Mesendoderm (in vitro differentiated cells): ENCODE measurements around the gene TAC4.

Experiments
- DNase-seq: peaks from one replicate; pipeline ENCODE4 v3.0.0; 2013
- H2AK5ac ChIP-seq: 2 replicates; pipeline ENCODE4 v1.6.1; 2013; ENCODE audit warnings: low read length, inconsistent platforms
- H2BK120ac ChIP-seq: 2 replicates; pipeline ENCODE4 v1.6.1; 2013; ENCODE audit warnings: low read depth, mild to moderate bottlenecking, low read length, moderate library complexity, mixed read lengths
- H2BK15ac ChIP-seq: replicated peaks from 2 replicates; pipeline ENCODE4 v1.6.1; 2013; ENCODE audit warnings: low read depth, mild to moderate bottlenecking, moderate library complexity
- H2BK5ac ChIP-seq: 2 replicates; pipeline ENCODE4 v1.6.1; 2013; ENCODE audit warnings: low read length, inconsistent platforms
- H3K18ac ChIP-seq: 2 replicates; pipeline ENCODE4 v1.6.1; 2013; ENCODE audit warnings: mild to moderate bottlenecking, low read length, mixed read lengths
- H3K23ac ChIP-seq: one replicate; pipeline ENCODE4 v1.6.1; 2013; ENCODE audit warnings: low read length
- H3K27ac ChIP-seq: 2 replicates; pipeline ENCODE4 v1.5.1; 2013; ENCODE audit warnings: low read depth, mild to moderate bottlenecking, inconsistent platforms, low read length, moderate library complexity
- H3K27me3 ChIP-seq: 2 replicates; pipeline ENCODE4 v1.6.1; 2013; ENCODE audit warnings: low read length, control low read depth, mild to moderate bottlenecking, inconsistent platforms; ENCODE audit not compliant: insufficient read depth, poor library complexity
- H3K36me3 ChIP-seq: 2 replicates; pipeline ENCODE4 v1.6.1; 2013; ENCODE audit warnings: low read length, inconsistent platforms; ENCODE audit not compliant: control insufficient read depth, insufficient read depth
- H3K4ac ChIP-seq: one replicate; pipeline ENCODE4 v1.6.1; 2013; ENCODE audit warnings: low read depth, mild to moderate bottlenecking, low read length, moderate library complexity
- H3K4me1 ChIP-seq: 2 replicates; pipeline ENCODE4 v1.6.1; 2013; ENCODE audit warnings: low read depth, low read length, inconsistent platforms; ENCODE audit not compliant: control insufficient read depth
- H3K4me2 ChIP-seq: 2 replicates; pipeline ENCODE4 v1.6.1; 2013; ENCODE audit warnings: low read length
- H3K4me3 ChIP-seq: 2 replicates; pipeline ENCODE4 v1.5.1; 2013; ENCODE audit warnings: mild to moderate bottlenecking, low read length
- H3K56ac ChIP-seq: one replicate; pipeline ENCODE4 v1.6.1; 2013; ENCODE audit warnings: low read length
- H3K79me1 ChIP-seq: 2 replicates; pipeline ENCODE4 v1.6.1; 2013; ENCODE audit warnings: low read length, inconsistent platforms
- H3K79me2 ChIP-seq: 2 replicates; pipeline ENCODE4 v1.6.1; 2013; ENCODE audit warnings: mild to moderate bottlenecking, low read length; ENCODE audit not compliant: control insufficient read depth, insufficient read depth
- H3K9ac ChIP-seq: 2 replicates; pipeline ENCODE4 v1.6.1; 2013; ENCODE audit warnings: low read length, inconsistent platforms
- H4K5ac ChIP-seq: one replicate; pipeline ENCODE4 v1.6.1; 2013; ENCODE audit warnings: low read length
- H4K8ac ChIP-seq: one replicate; pipeline ENCODE4 v1.6.1; 2013; ENCODE audit warnings: low read depth, mild to moderate bottlenecking, control low read depth, low read length, moderate library complexity
- WGBS: extraction: QIAGEN DNeasy Blood & Tissue Kit; methylation state at CpG from one replicate; pipeline ENCODE4 v1.1.7; 2013; ENCODE audit warnings: low lambda C conversion rate, missing lambda C conversion rate; ENCODE audit not compliant: insufficient coverage; ENCODE audit errors: extremely low coverage; 5-methylcytosine and 5-hydroxymethylcytosine counted together

The TAC4 gene

DNA sequence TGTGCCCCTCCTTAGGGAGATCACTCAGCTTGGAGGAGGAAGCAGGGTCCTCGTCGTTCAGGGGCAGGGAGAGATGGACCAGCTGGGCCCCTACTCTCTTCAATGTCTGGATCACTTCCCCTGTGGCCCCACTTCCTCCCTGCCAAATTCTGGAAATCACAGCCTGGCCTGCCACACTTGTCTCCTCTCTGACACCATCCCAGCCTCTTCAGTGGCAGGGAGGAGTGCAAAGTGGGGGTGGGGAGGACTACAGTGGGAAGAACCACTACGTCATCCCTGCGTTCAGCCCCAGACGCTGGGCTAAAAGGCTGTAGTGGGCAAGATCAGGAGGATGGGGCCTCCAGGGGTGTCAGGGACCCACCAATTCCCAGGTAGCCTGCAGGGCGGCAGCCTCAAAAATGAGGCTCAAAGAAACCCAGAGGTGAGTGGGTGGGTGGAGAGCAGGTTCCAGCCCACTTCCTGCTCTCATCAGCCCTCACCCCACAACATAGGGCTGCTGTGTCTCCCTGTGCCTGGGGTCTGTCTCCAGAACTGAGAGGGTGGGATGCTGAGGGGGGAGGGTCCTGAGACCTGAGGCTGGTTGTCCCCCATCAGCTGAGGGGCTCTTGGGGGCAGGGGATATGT, 25.0 kb upstream of the TAC4 start:
- Histone ChIP-seq H3K79me2 (no peaks in the 10 kb centered on the region), H4K8ac (no peak overlapping the region), H3K36me3 (no peaks in the 10 kb centered on the region), H3K4me3 (no peak overlapping the region), H2BK120ac (no peak overlapping the region), H3K27ac (no peak overlapping the region), H3K56ac (no peak overlapping the region), H3K27me3 (no peaks in the 10 kb centered on the region), H2AK5ac (no peak overlapping the region), H2BK5ac (no peak overlapping the region), H4K5ac (no peak overlapping the region), H3K9ac (no peak overlapping the region), H3K23ac (no peak overlapping the region), H2BK15ac (no peak overlapping the region), H3K79me1 (no peaks in the 10 kb centered on the region), H3K4me1 (peaks cover 4% of the 10 kb centered on the region), H3K4ac (no peak overlapping the region), H3K18ac (no peak overlapping the region), H3K4me2 (no peak overlapping the region)
- no CpG with 5 or more reads among the region's 6 CpGs for WGBS
- no peak for DNase-seq

DNA sequence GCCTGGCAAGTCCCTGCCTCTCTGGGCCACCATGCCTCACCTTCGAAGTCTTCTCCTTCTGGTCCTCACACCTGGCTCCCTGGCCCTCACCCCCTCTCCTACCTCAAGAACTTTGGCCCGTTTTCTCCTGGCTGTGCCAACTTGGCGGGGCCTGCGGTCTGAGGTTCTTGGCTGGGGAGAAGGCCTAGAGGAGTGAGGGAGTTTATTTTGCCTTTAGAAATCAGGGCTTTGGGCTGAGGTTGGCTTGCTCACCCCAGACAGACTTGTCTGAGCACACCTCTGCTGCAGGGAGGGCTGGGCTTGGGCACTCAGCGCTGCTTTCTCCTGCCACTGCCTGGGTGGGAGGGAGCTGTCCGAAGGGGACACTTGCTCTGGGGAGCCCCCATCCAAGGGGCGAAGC, 23.3 kb upstream of the TAC4 start:
- DNase-seq: no peak
- WGBS: no CpG with 5 or more reads among the region's 7 CpGs
- Histone ChIP-seq H3K23ac (no peak overlapping the region), H2BK120ac (no peak overlapping the region), H3K27me3 (no peaks in the 10 kb centered on the region), H3K18ac (no peak overlapping the region), H3K4ac (no peak overlapping the region), H2AK5ac (no peak overlapping the region), H2BK15ac (no peak overlapping the region), H3K4me1 (peaks cover 6% of the 10 kb centered on the region), H3K79me1 (no peaks in the 10 kb centered on the region), H3K79me2 (no peaks in the 10 kb centered on the region), H4K8ac (no peak overlapping the region), H3K27ac (no peak overlapping the region), H3K9ac (no peak overlapping the region), H3K4me2 (no peak overlapping the region), H4K5ac (no peak overlapping the region), H2BK5ac (no peak overlapping the region), H3K56ac (no peak overlapping the region), H3K36me3 (no peaks in the 10 kb centered on the region), H3K4me3 (no peak overlapping the region)

GRCh38 chr17:49870298-49870697, 22.4 kb upstream of the TAC4 start:
- Histone ChIP-seq H2BK5ac (no peak overlapping the region), H2AK5ac (no peak overlapping the region), H4K5ac (no peak overlapping the region), H3K36me3 (no peaks in the 10 kb centered on the region), H3K9ac (no peak overlapping the region), H3K4me2 (no peak overlapping the region), H3K18ac (no peak overlapping the region), H2BK120ac (no peak overlapping the region), H3K4me3 (no peak overlapping the region), H3K79me2 (no peaks in the 10 kb centered on the region), H3K23ac (no peak overlapping the region), H3K79me1 (no peaks in the 10 kb centered on the region), H3K27me3 (no peaks in the 10 kb centered on the region), H3K56ac (no peak overlapping the region), H3K4me1 (peaks cover 7% of the 10 kb centered on the region), H3K27ac (no peak overlapping the region), H3K4ac (no peak overlapping the region), H2BK15ac (no peak overlapping the region), H4K8ac (no peak overlapping the region)
- no peak for DNase-seq
- no CpG with 5 or more reads among the region's 11 CpGs for WGBS

GRCh38 chr17:49869038-49869374, 21.1 kb upstream of the TAC4 start:
- WGBS: no CpG with 5 or more reads among the region's 1 CpG

DNA sequence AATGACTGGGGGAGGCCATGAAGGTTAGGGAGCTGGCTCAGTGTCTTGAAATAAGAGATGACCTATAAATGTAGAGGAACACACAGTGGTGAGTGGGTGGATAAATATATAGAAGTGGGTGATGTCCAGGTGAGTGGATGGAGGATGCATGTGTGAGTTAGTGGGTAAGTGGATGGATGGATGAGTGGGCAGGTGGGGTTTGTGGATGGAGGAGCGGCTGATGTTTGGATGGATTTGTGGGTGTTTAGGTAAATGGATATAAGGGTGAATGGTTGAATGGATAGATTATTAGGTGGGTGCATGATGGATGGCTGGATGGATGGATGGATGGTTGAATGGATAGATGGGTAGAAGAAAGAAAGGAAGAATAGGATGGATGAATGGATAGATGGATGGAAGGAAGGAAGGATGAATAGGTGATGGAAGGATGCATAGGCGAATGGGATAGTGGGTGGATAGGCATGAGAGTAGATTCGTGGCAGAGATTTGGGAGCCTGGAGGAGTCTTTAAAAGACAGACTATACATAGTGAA, 19.1 kb upstream of the TAC4 start:
- Histone ChIP-seq H3K27me3 (no peaks in the 10 kb centered on the region), H3K4me2 (no peak overlapping the region), H3K4me1 (peaks cover 9% of the 10 kb centered on the region), H3K79me2 (no peaks in the 10 kb centered on the region), H4K8ac (no peak overlapping the region), H3K4ac (no peak overlapping the region), H3K56ac (no peak overlapping the region), H3K4me3 (no peak overlapping the region), H2BK15ac (no peak overlapping the region), H3K36me3 (no peaks in the 10 kb centered on the region), H2BK120ac (no peak overlapping the region), H3K23ac (no peak overlapping the region), H3K27ac (no peak overlapping the region), H2AK5ac (peak overlapping the region; percentile 86), H3K9ac (no peak overlapping the region), H2BK5ac (no peak overlapping the region), H3K18ac (no peak overlapping the region), H3K79me1 (no peaks in the 10 kb centered on the region), H4K5ac (no peak overlapping the region)
- WGBS: 100% methylated on average over 2 of the region's 3 CpGs
- no peak for DNase-seq

More at GRCh38 chr17:49869038-49869374, 21.1 kb upstream of the TAC4 start:
- no peaks in the 10 kb centered on the region for H3K79me2 ChIP-seq
- no peak overlapping the region for H3K9ac ChIP-seq
- no peaks in the 10 kb centered on the region for H3K36me3 ChIP-seq
- H3K23ac ChIP-seq: no peak overlapping the region
- no peaks in the 10 kb centered on the region for H3K79me1 ChIP-seq
- H2AK5ac ChIP-seq: no peak overlapping the region
- H4K8ac ChIP-seq: no peak overlapping the region
- no peak overlapping the region for H4K5ac ChIP-seq
- H3K4me2 ChIP-seq: no peak overlapping the region
- H2BK15ac ChIP-seq: no peak overlapping the region
- H3K27ac ChIP-seq: no peak overlapping the region
- no peak overlapping the region for H3K4me3 ChIP-seq
- H3K27me3 ChIP-seq: no peaks in the 10 kb centered on the region
- H3K18ac ChIP-seq: no peak overlapping the region
- no peak overlapping the region for H3K4ac ChIP-seq
- no peak for DNase-seq
- no peak overlapping the region for H2BK5ac ChIP-seq
- peaks cover 9% of the 10 kb centered on the region for H3K4me1 ChIP-seq
- no peak overlapping the region for H3K56ac ChIP-seq
- H2BK120ac ChIP-seq: no peak overlapping the region

DNA sequence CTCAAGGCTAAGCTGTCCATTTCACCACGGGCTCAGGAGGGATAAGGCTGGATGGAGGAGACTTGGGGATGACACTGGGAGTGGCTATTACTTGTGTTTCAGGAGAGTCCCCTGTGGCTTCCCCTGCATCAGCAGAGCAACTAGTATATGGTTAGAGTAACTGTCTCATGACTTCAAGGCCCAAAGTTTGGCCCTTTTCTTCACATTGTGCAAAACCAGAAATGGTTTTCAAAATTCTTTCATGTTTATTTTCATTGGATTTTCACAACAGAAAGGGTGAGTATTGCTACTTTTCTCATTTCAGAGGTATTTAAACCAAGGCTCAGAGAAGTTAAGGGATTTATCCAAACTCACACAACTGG, 18.1 kb upstream of the TAC4 start:
- Histone ChIP-seq H2BK5ac (no peak overlapping the region), H3K4ac (no peak overlapping the region), H2AK5ac (no peak overlapping the region), H3K36me3 (no peaks in the 10 kb centered on the region), H3K56ac (peak overlapping the region; percentile 89), H3K4me1 (peaks cover 9% of the 10 kb centered on the region), H4K8ac (no peak overlapping the region), H3K23ac (no peak overlapping the region), H3K27me3 (no peaks in the 10 kb centered on the region), H2BK15ac (no peak overlapping the region), H4K5ac (no peak overlapping the region), H3K18ac (no peak overlapping the region), H3K4me2 (no peak overlapping the region), H3K4me3 (no peak overlapping the region), H3K79me1 (no peaks in the 10 kb centered on the region), H3K9ac (no peak overlapping the region), H3K27ac (no peak overlapping the region), H2BK120ac (no peak overlapping the region), H3K79me2 (no peaks in the 10 kb centered on the region)
- no peak for DNase-seq
- no CpG with 5 or more reads among the region's 1 CpG for WGBS
